ENCODE data around the gene MAVS.
A peak's percentile ranks its signal among the peaks of the same experiment; 100 is the strongest.
"Not testable (repeated sequence)": the region's sequence is repeated elsewhere in the genome, so short reads cannot be mapped to it uniquely, and the experiment has no call there.

MAVS gene

DNA sequence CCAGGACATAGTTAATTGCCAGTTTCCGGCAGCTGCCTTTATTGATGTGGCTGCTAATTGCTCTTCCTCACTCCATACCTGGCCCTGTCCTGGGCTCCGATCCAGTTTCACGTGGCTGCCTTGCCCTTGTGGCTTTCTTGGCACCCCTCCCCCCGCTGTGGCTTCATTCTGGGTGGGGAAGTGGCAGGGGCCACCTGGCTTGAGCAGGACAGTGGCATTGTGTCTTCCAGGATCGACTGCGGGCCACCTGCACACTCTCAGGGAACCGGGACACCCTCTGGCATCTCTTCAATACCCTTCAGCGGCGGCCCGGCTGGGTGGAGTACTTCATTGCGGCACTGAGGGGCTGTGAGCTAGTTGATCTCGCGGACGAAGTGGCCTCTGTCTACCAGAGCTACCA is 10.8 kb downstream of the MAVS start:
- peak; percentile 78 for DNase-seq

DNA sequence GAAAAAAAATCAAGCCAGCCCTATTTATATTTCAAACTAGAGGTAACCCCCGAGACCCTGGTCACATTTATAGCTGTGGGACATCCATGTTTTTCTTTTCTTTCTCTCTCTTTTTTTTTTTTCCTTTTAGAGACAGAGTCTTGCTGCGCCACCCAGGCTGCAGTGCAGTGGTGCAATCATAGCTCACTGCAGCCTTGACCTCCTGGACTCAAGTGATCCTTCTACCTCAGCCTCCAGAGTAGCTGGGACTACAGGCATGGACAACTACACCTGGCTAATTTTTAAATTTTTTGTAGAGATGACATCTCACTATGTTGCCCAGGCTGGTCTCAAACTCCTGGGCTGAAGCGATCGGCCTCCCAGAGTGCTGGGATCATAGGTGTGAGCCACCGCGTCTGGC is 12.1 kb downstream of the MAVS start:
- no peak for DNase-seq

DNA sequence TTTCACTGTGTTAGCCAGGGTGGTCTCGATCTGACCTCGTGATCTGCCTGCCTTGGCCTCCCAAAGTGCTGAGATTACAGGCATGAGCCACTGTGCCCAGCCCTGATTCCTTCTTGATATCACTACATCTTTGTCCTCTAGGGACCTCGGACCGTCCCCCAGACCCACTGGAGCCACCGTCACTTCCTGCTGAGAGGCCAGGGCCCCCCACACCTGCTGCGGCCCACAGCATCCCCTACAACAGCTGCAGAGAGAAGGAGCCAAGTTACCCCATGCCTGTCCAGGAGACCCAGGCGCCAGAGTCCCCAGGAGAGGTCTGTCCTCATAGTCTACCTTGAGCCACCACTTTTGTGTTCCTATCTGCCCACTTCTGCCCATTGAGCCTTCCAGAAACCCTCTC is 14.6 kb downstream of the MAVS start:
- DNase-seq: no peak

DNA sequence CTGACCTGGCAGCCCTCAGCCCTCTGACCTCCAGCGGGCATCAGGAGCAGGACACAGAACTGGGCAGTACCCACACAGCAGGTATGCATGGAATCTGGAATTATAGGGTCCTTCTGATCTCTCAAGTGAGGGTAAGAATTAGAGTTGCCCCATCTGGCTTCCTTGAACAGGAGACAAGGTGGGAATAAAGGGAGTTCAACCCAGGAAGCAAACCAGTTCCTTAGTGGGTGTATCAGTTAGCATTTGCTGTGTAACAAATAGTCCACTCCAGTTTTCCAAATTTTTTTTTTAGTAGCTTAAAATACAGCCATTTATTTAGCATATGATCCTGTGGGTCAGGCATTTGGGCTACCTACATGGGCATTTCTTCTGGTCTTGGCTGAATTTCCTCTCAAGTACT is 15.7 kb downstream of the MAVS start:
- no peak for DNase-seq

DNA sequence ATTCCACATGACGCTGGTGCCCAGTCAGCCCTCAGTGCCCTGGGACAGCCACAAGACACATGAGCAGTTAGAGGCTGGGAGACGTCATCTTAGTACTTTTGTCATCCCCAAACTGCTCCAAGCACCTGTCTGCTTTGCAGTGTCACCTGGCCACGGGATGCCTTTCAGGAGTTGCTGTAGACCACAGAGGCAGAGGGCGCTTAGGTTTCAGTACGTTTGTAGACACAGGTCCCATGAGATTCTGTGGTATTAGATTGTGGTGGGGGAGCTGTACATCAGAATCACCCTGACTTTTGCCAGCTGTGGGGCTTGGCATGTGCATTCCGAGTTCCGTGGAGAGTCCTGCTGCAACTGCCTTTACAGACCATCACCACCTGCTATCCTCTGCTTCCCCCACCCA is 16.7 kb downstream of the MAVS start:
- no peak for DNase-seq

DNA sequence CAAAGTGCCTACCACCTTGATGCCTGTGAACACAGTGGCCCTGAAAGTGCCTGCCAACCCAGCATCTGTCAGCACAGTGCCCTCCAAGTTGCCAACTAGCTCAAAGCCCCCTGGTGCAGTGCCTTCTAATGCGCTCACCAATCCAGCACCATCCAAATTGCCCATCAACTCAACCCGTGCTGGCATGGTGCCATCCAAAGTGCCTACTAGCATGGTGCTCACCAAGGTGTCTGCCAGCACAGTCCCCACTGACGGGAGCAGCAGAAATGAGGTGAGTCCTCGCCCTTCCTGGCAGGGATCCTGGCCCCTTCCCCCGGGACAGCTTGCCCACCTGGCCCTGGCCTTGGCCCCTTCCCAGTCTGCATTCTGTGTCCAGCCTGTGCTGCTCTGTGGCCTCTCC is 17.9 kb downstream of the MAVS start:
- no peak for DNase-seq

DNA sequence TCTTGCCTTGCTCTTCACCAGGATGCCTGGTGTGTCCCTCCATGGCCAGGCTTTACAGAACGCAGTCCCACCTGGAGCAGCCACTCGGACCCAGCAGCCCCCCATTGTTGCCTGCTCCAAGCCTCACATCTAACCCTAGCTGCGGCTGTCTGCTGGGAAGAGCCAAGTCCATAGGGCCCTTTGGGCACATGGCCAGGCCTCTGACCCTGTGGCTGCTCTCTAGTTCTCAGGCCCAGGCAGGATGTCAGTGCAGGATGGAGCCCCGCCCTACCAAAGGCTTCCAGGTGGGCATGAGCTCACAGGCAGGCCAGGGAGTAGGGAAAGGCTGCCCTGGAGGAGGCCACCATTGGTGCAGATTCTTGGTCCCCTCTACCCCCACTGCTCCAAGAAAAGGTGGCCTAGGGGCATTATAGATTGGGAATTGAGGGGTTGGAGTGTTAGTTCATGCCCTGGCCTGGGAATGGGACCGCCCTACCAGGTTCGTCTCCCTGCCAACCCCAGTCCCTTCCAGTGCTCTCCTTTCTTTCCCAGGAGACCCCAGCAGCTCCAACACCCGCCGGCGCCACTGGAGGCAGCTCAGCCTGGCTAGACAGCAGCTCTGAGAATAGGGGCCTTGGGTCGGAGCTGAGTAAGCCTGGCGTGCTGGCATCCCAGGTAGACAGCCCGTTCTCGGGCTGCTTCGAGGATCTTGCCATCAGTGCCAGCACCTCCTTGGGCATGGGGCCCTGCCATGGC is 18.7 kb downstream of the MAVS start:
- DNase-seq: no peak

DNA sequence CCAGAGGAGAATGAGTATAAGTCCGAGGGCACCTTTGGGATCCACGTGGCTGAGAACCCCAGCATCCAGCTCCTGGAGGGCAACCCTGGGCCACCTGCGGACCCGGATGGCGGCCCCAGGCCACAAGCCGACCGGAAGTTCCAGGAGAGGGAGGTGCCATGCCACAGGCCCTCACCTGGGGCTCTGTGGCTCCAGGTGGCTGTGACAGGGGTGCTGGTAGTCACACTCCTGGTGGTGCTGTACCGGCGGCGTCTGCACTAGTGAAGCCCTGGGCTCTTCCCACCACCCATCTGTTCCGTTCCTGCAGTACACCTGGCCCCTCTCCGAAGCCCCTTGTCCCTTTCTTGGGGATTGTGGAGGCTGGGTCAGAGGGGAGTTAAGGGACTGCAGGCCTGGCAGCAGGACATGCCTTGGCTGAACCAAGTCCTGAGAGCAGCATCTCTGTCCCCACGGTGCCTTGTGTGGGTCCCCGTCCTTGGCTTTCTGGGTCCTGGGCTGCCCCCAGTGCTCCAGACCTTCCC is 19.3 kb downstream of the MAVS start:
- DNase-seq: no peak

DNA sequence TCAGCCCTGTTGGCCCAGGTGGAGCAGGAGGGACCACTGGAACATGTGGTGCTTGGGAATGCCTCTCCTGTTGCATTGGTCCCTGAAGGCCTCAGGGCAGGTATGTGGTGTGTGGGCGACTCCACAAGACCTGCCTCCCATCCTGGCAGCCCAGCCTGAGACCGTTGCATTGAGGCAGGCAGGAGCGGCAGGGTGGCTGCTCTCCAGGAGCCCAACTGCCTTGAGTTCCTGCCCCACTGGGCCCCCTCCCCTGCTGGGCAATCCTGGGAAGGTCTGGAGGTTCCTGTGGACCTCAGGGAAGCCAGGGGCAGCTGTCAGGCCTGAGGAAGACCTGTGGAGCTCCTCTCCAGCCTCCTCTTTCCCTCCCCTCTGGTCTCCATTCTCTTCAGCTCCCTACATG is 19.8 kb downstream of the MAVS start:
- DNase-seq: no peak

DNA sequence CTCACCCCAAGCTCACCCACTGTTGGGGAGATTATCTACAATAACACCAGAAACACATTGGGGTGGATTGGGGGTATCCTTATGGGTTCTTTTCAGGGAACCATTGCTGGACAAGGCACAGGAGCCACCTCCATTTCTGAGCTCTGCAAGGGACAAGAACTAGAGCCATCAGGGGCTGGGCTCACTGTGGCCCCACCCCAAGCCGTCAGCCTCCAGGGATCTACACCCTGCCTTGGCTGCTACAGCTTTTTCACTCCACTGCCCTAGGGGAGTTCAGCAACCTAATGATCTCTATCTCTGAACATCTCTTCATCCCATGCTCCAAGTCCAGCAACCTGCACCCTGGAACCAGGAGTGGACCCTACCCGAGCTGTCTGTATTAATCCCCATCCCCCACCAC is 21.2 kb downstream of the MAVS start:
- no peak for DNase-seq

DNA sequence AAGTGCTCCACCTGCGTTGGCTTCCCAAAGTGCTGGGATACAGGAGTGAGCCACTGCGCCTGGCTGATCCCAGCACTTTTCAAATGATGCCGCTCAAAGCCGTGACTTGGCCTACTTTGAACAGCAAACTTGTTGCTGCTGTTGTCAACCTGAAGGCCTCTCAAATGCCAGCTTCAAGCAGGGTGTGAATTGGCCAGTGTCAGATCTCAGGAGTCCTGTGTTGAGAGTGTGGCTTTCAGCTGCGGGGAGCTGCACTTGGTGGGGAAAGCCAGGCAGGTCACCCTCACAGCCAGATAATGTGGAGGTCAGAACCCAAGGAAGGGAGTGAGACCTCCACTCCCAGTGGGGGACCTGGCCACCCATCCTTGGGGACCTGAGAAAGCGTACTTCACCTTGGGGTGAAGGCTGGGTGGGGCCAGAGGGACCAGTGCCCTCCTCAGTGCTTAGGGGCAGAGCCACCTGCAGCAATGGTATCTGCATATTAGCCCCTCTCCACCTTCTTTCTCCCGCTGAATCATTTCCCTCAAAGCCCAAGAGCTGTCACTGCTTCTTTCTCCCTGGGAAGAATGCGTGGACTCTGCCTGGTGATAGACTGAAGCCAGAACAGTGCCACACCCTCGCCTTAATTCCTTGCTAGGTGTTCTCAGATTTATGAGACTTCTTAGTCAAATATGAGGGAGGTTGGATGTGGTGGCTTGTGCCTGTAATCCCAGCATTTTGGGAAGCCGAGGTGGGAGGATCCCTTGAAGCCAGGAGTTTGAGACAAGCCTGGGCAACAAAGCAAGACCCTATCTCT is 23.4 kb downstream of the MAVS start:
- no peak for DNase-seq

DNA sequence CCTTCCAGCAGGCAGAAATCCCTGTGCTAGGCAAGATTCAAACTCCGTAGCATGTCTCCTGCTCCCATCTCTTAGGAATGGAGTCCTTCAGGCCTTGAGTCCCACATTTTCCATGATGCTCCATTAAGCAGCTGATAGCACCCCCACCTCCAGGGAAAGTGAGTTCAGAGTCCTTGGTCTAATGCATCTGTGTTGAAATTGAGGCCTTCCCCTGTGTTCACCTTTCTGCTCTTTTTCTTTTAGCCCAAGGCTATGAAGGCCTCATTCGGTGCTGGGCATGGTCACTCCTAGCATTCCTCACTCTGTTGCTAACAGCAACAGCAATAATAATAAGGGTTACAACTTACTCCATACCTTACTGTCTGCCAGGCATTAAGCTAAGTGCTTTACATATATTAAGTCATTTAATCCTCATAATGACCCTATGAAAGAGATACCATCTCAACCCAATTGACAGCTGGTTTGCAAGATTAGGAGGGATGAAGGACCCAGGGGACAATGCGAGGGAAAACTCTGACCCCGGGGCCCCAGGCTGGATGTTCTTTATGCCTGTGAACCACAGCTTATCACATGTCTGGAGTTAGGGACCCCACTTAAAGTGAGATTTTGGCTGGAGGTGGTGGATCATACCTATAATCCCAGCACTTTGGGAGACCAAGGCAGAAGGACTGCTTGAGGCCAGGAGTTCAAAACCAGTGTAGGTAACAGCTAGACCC is 25.1 kb downstream of the MAVS start:
- DNase-seq: no peak

DNA sequence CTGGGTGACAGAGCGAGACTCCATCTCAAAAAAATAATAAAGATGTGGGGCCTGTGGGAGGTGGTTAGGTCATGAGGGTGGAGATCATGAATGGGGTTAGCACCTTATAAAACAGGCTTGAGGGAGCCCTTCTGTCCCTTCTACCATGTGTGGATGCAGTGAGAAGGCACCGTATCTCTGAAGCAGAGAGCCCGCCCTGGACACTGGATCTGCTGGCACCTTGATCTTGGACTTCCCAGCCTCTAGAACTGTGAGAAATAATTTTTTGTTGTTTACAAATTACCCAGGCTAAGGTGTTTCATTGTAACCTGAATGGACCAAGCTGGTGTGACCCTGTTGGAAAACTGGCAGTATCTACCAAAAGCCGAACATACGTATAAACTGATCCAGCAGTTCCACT is 26.9 kb downstream of the MAVS start:
- DNase-seq: no peak

DNA sequence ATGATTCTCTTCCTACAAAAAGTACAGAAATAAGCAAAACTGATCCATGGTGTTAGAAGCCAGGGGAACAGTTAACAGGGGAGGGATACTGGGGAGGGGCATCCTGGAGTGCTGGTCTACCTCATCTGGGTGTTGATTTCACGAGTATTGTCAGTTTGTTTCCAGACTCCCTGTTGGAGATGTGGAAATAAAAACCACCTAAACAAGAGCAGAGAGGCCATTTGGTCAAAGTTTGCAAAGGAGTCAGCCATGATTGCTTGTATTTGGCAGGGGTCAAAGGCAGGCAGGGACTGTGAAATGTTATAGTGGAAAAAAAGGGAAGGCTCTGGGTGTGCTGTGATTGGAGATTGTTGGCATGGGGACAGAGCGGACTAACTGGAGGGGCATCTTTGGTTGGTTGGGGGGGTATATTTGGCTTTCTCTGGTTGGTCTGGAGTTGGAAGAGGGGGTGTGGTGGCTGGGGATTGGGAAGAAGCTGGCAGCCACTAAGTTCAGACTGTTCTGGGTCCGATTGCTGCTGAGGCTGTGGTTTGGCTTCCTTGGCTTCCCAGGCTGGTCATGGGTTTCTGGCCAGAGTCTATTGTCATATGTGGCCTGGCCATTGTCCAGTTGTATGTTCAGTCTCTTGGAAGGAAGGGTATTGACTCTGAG is 27.7 kb downstream of the MAVS start:
- no peak for DNase-seq

DNA sequence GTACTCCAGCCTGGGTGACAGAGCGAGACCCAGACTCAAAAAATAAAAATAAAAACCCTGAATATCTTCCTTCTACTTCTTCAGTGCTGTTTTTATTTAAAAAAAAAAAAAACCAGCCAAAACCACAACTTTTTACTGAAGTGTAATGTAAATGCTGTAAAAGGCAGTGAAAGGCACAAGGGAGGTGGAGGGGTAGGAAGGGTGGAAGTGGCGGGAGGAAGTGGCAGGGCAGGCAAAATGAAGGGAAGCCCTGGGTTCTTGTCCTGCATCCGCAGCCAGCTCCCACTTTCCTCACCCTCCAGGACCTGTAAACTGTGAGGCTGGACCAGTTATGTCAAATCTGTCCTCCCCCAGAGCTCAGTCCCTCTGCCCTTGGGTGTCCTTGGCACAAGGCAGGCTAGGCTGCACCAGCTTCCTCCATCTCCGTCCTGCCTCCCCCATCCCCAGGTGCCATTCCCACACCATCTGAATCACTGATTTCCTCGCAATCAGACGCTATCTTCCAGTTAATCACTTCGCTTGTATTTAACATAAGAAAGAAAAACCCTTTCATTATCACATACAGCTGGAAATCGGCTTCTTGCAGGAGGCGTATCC is 28.8 kb downstream of the MAVS start:
- no peak for DNase-seq

DNA sequence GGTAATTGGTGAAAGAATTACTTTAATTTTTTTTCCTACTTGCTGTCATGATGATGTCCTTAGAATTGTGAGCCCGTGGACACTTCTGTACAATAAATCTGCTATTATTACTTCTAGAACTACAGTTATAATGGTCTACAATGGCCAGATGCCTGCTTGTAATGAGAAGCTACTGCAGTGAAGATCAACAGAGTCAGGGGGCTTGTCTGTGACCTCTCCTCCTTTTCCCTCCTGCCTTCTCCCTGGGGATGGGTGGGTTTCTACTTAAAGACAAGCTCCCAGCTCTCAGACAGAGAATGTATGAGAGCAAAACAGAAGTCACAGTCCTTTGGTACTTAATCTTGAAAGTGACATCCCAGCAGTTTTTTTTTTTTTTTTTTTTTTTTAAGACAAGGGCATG is 29.4 kb downstream of the MAVS start:
- no peak for DNase-seq

DNA sequence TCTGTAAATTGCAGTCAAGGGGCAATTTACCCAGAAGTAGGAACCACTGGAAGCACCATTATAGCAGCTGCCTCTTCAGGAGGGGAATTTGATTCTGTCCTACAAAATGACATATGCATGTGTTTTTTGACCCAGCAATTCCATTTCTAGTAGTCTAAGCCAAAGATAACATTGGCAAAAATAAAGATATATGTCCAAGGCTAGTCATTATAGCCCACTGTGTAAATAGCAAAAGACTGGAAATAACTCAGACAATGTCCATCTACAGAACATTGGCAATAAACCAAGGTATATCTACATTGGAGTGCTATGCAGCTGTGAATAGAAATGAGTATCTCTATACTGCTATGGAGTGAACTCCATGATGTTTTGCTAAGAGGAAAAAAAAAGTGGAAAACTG is 30.0 kb downstream of the MAVS start:
- no peak for DNase-seq

DNA sequence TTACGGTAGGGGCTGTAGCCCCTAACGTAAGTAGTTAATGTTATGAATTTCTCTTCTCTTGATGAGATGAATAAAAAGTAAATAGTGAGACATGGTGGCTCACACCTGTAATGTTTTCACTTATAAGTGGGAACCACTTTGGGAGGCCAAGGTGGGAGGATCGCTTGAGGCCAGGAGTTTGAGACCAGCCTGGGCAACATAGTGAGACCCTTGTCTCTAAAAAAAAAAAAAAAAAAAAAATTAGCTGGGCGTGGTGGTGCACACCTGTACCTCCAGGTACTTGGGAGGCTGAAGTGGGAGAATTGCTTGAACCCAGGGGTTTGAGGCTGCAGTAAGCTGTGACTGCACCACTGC is 32.3 kb downstream of the MAVS start:
- DNase-seq: not testable (repeated sequence)

DNA sequence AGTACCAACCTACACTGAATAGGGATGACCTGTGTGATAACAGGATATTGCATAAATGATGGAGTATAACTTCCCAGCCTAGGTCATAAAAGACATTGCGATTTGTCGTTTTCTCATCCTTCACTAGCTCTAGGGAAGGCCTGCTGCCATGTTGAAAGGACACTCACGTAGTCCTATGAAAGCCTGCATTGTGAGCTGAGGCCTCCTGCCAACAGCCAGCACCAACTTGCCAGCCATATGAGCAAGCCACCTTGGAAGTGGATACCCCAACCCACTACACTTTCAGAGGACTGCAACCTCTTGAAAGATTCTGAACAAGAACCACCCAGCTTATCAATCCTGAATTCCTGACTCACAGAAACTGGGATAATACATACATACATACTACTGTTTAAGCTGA is 39.1 kb downstream of the MAVS start:
- DNase-seq: no peak

DNA sequence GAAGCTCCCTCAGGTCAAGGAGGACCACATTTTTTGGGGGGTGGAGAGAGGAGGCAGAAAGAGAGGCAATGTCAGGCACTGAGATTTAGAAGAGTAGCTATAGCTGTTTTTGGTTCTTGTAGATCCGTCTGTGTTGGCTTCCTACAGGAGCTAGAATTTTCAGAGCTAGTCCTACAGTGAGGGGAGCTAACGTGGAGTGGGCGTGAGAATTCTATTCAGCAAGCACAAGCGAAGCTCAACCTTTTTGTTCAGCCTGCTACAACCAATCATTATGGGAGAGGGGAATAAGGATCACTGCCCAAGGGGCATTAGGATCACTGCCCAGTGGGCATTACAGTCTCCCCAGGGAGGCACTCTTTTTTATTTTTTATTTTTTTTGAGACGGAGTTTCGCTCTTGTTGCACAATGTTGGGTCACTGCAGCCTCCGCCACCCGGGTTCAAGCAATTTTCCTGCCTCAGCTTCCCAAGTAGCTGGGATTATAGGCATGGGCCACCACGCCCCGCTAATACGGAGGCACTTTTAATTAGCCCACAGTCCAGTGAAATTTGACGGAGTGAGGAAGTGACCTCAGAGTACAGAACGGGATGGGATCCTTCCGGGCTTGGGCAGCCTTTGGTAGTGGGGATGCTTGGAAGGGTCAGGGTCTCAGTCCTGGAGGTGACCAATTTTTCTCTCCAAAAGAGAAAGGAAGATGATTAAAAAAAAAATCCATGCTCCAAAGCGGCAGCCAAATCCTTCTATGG is 41.4 kb downstream of the MAVS start:
- DNase-seq: no peak

DNA sequence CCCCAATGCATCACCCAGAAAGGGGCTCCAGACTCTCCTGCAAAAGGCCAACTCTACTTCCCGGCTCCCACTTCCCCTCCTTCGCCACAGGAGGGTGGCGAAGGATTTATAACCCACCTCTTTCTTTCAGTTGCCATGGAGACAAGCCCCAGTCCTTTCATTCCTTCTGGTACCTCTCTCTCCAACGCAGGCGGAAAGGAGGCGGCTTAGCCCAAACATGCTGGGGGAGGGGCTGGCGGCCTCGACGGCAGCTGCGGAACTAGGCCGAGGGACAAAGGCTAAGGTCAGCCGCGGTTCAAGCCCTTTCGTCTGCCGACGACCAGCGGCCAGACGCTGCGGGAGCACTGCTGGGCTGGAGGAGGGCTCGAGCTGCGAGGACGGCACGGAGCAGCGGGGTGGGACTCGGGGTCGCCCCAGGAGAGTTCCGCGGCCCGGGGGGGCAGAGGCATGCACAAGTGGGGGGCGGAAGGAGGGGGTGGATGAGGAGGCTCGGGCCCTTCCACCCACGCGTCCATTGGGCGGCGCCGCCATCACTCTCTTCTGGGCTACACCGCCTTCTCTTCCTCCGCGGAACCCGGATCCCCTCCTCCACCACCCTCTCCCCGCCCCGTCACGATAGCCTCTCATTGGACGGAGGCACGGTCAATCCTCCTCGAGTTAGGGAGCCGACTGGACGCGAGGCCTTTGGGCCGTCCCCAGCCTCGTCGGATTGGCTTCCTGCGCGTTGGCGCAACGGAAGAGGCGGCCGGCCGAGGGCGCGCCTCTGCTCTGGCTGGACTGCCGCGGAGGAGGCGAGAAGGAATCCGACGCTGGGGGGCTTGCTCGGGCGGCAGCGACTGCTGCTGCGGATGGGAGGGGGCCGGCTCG is 42.2 kb downstream of the MAVS start, which contains the start of gene PANK2:
PANK2 (plus strand) TSS at position 766 of the 867 bp plus-strand sequence.
- DNase-seq: peak; percentile 97
